A172 (cell line): ENCODE results near the gene ARAP2. TPM values are rescaled to one million over a fixed set of nuclear protein-coding genes. Genes with fewer than 3 reads are reported as not detected.

Experiments used
- DNase-seq: peaks from one replicate; pipeline ENCODE4 v3.0.0-alpha.2; 2015; ENCODE audit warnings: low spot score
- total RNA-seq: library from RNA; depleted of rRNA; stranded (reverse); fragments of >200 nt; shearing (Covaris generic); gene quantifications from 2 replicates; pipeline ENCODE4 v1.2.3, GENCODE V29; 2014; rRNA removed

The ARAP2 gene, protein sequence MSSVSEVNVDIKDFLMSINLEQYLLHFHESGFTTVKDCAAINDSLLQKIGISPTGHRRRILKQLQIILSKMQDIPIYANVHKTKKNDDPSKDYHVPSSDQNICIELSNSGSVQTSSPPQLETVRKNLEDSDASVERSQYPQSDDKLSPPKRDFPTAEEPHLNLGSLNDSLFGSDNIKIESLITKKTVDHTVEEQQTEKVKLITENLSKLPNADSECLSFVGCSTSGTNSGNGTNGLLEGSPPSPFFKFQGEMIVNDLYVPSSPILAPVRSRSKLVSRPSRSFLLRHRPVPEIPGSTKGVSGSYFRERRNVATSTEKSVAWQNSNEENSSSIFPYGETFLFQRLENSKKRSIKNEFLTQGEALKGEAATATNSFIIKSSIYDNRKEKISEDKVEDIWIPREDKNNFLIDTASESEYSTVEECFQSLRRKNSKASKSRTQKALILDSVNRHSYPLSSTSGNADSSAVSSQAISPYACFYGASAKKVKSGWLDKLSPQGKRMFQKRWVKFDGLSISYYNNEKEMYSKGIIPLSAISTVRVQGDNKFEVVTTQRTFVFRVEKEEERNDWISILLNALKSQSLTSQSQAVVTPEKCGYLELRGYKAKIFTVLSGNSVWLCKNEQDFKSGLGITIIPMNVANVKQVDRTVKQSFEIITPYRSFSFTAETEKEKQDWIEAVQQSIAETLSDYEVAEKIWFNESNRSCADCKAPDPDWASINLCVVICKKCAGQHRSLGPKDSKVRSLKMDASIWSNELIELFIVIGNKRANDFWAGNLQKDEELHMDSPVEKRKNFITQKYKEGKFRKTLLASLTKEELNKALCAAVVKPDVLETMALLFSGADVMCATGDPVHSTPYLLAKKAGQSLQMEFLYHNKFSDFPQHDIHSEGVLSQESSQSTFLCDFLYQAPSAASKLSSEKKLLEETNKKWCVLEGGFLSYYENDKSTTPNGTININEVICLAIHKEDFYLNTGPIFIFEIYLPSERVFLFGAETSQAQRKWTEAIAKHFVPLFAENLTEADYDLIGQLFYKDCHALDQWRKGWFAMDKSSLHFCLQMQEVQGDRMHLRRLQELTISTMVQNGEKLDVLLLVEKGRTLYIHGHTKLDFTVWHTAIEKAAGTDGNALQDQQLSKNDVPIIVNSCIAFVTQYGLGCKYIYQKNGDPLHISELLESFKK (N-terminal part only)
- total RNA-seq = 7.4 and 26.9 TPM in 2 replicates

DNA sequence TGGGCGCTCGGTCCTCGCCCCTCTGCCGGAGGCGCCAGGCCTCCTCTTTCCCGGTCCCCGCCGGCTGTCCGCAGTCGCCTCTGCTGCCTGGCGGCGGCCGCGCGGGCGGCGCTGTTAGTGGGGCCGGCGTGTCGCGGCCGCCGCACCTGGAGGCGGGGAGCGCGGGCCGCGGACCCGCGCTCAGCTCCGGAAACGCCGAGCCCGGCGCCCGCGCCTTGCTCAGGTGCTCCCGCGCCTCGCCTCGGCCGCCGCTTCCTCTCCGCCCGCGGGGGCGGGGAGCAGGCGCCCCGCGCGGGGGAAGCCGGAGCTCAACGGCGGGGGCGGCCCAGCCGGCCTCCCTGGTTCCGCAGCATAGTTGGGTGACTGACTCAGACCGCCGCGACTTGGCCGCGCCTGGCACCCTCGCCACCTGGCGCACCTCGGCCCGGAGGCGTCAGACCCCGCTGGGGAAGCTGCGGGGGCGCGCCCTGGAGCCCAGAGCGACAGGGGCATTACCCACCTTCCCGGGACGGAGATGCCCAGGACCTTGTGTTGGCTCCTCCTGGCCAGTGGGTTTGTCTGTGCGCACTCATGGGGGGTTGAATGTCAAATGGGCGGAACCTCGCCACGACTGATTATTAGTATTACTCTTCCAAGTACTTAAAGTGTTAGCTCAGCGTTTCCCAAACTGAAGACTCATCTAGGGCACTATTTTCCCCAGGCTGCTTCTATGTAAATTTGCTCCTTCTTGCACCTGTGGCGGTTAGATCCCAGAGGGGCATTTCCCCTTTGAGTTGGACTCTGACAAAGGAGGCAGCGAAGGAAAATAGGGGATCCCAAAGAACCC is at the start of gene ARAP2:
Gene ARAP2, minus strand, starts transcription at position 258 of the 826 bp plus-strand sequence. CDS start 15,028 bp downstream, outside the sequence.
- DNase-seq = peak; percentile 33

DNA sequence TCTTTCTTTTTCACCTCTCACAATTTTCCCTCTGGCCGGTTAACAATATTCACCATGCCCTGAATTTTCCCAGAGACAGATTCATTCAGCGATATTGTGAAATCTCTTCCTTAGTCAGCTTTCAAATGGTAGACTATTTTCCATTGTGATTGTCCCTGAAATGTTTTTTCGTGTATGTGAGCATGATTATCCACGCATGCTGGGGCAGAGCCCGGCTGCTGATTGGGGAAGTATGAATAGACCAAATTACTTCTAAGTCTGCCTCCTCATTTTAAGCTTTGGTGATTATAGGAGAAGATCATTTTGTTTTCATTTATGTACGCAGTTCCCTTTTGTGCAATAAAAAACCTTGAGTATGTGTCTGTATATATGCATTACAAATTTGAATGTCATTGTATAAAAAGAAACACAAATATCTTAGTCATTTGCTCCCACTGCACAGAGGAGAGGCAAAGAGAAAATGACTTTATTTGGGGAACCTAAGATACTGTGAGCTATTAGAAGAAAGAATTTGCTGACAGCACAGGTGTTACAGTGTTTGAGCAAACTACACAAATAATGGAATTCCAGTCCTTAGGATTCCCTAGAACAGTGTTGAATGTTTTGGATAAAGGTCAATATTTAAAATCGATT is 48.4 kb upstream of the ARAP2 start:
- no peak for DNase-seq

DNA sequence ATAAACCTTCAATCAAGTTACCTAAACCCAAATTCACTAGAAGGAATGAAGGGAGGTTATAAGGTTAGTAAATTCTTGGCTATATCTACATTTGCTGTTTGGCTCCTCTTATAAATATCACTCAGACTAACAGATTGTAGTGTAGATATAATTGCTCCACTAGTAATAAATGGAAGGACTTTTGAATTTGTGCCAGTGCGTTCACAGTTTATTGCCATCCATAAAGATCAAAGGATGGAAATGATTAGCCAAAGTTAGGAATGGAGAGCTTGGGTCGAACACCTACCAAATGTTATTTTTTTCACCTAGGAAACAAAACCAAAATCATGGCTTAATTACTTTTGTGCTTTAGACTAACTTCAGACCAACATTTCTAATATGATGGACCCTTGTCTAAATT is 46.3 kb upstream of the ARAP2 start:
- DNase-seq = no peak

DNA sequence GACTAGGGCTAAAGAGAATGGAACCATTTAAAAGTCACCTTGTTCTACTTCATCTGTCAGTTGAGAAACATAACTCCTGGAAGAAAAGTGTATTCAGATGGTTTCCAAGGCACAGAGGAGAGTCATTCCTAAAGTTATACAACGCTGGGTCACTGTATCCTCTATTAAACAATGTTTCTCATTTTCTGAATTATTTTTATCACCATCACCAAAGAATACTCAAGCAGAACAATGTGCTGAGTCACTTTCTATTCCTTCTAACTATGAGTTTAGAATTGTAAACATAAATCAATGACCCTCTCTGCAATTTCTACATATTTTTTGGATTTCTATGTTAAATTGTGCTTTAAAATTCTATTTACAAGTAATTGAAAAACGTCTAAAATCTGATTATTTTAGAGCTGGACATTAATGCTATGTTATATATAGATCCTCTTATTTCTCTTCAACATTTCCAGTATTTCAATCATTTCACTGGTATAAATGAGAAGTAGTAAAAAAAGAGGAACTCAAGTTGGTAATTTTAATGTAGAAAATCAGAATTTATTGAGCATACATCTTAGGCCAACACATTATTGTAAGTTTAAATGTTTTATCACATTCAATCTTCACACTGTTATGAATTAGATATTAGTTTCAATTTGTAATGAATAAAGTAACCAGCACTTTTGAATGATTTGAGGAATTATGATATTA is 44.6 kb upstream of the ARAP2 start:
- peak; percentile 29 for DNase-seq

DNA sequence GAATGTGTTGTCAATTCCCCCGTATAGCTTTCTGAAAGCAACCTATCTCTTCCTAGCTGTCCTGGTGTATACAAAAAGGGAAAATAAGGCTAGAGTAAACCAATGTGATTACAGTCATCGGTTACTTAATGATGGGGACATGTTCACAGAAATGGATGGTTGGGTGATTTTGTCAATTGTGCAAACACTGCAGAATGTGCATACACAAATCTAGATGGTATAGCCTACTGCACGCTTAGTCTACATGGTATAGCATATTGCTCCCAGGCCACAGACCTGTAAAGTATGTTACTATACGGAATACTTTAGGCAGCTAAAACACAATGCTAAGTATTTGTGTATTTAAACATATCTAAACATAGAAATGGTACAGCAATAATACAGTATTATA is 42.2 kb upstream of the ARAP2 start:
- no peak for DNase-seq

DNA sequence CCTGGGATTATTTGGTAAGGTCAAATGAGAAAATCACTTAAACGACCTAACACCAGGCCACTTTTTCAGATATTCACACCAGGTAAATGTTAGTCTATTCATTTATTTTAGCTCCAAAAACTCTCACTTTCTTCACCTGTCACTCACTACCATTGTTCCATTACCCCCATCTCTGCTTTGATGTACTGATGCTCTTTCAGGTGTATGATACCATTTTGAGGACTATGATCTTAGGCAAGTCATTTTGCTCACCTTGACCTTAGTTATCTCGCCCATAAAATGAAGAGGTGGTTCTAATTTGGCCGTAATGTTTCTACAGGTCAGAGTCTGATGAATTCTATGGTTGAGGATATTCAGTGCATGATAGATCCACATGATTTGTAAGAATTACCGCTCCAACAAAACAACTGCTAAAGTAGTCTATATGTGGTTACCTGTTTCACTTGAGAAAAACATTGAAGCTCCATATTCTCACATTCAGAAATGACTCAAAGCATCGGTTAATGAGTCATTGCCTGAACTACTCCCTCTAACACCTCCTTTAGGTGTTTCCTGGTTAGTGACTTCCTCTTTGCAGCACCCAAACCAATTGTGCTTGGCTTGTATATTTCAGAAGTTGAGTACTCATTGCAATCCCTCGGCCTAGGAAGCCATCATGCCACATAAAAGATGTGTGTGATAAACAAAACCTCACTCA is 41.6 kb upstream of the ARAP2 start:
- peak; percentile 72 for DNase-seq

DNA sequence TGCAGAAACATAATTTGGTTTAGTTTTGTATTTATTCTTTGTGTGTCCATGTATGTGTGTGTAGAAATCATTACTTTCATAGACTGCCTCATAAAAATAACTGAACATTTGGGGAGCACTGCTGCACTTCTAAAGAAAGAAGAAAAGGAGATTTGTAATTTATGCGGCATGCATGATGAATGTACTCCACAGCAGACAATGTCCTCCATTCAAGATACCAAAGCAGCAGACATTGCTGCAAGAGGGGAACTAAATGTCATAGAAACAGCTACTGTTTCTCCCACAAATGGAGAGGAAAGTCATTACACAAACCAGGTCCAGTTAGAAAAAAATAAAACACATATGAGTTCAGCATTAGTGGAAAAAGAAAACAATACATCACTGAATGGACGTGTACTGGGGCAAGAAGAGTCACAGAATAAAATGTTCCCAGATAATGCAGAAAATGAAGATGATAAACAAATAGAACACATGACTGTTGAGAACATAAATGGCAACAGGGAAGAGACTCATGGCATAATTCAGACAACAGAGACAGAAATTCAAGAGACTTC is 39.7 kb upstream of the ARAP2 start:
- no peak for DNase-seq

DNA sequence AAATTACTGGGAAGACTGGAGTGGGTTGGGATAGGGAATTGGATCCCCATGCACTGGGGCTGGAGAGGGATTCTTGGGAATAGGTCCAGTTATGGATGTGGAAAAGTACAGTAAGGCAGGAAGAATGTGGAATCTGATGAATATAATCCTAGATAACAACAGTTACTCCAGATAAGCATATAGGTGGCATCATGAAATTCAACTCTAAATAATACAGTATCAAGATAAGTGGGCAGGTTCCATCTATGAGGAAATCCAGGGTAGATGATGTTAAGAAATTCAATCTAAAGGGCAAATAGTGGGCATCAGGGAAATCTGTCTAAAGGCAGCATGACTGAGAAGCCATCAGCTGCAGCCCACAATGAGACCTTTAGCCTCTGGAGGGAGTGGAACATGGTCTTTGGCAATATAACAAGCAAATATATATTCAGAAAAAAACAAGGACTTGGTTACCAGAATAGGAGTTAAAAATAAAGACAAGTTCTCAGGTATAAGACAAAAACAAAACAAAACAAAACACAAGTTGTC is 38.3 kb upstream of the ARAP2 start:
- DNase-seq = peak; percentile 4

DNA sequence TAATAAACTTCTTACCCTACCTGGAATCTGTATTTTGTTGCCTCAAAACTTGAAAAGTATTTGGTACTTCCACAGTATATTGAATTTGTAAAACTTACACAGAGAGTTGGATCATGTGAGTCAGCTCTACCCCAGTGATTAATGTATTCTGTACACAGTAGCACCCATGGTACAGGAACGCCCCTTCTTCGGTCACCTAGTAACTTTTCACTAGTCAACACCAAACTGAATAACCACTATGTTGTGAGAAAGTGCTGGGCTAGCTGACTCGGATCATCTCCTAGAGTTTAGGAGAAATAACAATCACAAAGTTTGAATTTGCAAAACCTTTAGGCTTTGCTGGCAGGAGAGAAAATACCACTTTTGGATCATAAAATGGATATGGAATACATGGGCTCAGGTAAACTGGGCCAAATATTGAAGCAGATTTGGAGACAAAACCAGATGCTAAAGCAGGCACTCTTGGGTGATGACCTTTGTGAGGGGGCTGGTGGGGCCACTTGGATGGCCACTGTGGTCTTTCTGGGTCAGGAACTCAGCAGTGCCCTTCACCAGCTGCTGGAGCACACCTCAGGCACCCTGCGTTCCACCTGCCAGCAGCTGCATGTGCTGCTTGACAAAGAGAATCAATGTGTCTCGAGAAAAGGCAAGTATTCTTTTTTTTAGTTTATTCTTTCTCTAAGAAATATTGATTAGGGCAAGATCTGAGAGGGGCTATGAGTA is 37.2 kb upstream of the ARAP2 start, which contains the start of gene DTHD1:
Gene DTHD1, plus strand, starts transcription at position 233 of the 723 bp plus-strand sequence. Its CDS starts 143 bp downstream, at position 376.
- DNase-seq = peak; percentile 28

DNA sequence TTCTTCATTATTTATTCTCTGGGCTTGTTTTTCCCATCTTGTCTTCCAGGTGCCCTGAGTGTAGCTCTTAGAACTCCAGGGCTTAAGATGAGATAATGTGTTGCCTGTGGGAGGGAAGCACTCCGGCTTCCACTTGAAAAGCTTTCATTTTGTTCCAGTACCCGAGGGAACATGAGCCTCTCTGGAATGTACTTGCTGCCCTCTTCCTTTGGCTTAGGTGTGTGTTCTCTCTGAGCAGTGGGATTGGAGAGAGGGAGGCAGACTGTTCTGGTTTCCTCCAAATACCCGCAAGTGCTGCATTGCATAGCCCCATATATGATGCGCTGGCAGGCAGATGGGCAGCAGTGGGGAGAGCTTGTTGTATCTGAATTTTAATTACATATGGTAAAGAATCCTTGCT is 36.2 kb upstream of the ARAP2 start:
- DNase-seq = peak; percentile 5

DNA sequence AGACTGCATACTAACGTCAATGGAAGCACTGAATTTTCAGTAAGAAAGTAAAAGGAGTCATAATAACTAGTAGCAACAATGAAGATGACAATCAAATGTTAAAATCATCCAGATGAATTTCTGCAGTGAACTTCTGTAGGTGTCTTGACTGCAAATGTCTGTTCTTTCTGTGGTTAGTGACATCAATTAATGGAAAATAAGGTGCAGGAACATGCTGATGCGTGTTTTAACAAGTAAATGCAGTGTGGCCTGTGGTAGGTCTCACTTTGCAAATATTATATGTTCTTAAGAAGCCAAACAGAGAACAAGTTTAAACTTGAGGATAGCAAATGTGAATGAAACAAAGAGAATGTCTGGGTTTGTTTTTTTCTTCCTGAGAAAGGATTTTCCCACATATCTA is 34.5 kb upstream of the ARAP2 start:
- DNase-seq = no peak

DNA sequence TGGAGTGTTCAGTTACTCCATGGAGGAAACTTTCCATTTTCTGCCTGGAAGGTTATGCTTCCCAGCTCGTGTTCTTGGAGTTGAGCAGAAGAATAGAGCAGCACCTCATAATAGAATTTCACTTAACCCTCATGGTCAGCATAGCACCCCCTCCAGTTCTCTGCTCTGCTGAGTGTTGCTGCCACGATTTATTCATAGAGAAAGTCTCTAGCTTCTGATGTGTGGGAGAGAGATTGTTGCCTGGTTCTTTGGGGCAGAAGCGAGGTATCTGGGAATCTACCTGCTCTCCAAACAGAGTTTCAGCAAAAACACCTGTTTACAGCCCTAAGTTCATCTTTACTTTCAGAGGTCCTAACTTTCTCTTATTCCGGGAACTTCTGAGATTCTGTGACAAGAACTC is 33.2 kb upstream of the ARAP2 start:
- no peak for DNase-seq

DNA sequence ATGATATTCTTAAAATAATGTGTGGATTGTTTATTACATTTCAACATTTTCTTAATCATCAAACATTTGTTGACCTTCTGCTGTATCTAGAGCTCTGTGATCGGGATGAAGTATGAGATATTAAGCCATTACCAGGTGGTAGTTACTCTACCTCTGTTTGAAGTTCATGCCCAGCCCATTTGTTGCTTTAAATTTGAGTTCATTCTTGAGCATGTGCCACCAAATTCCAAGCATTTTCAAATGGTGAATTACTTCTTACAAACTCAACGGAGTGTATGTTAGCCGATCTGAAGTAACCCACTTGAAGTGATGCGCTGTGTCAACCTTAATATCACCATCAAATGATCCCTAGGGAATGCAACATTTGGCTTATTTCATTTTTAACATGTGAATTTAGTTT is 29.8 kb upstream of the ARAP2 start:
- peak; percentile 39 for DNase-seq

DNA sequence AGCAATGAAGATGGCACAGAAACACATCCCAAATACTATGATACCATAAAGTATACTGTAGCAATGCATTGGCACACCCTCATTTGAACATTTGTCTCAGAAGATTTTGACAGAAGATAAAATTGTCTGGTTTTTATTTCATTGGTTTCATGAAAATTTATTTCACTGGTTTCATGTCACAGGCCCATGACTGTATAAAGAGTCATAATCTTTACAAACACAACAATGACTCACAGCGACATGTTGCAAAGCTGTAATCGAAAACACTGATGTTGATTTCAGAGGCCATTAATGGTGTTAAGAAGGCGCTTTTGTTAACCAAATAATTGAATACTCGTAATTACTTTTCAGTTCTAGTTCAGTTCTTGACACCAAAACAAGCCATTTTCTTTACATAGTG is 29.0 kb upstream of the ARAP2 start:
- DNase-seq = peak; percentile 42

DNA sequence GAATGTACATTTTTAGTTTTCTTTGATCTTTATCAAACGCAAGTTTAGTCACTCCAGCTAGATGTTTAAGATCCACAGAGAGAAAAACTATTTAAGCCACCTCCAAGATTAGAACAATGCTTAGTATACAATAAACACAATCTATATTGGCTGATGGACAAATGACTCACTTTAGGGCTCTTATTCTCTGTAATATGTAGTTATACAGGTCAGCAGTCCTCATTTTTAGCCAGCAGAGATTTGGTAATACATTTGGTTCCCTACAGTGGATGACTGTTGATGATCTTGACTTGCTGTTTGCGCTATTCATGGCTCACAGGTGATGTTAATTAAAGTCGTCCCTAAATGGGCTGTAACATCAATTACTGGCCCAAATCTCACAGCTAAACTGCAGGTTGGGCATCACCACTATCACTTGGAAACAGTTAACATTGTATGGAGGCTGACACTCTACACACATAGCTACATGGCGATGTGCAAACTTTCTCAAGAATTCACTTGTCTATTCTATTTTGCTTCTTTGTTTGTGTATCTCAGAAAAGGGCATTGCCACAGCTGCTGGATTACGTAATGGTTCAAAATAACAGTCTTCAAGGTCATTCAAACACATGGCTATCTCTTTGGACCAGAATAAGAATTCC is 25.3 kb upstream of the ARAP2 start:
- no peak for DNase-seq

DNA sequence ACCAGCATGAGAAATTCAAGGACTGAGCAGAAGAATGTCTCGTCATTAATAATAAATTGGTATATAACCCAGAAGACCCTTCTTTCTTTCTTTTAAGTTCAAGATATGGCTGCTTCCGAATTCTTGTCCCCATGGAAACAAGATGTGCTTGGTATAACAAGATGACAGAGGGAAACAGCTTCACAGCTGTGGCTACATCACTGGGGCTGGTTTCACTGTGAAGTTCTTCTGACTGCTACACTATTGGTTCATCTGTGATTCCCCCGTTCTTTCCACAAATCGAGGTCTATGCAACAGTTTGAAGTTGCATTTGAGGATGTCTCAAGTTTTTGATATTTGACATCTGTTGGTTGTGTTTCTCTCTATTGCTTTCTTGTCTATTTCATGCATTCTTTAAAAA is 24.8 kb upstream of the ARAP2 start:
- no peak for DNase-seq

DNA sequence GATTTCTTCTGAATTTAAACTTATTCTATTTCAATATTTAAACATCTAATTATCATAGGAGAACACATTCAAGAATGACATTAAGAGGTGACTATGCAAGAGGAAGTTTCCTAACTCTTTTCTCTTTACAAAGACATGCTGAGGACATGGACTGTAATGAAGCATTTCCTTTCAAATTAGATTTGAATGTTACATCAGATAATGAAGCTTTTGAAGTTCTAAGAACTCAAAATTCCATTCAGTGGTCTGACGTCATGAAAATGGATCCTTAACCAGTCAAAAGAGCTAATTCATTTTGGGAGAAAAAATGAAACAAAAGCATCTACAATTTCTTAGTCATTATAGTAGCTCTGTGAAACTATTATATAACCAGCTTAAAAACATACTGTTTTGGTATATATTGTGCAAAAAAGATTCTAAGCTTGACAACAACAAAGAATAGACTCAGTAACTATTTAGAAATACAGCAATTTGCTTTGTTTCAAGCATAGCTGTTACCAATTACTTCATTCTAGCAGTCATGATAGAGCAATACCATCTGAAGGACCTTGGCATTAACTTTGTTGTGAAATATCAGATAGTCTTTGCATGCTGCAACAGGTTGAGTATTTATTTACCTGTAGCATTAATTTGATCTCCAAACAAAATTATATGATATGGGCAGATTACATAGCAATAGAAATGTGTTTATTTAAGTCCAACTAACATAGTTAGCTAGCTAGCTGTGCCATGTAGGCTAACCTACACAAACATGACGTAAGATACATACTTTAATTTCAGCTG is 23.4 kb upstream of the ARAP2 start:
- DNase-seq = no peak
